ENCODE measurements around the gene PCAT6.

- TF ChIP-seq CTCF (IDR thresholded peaks at IDR 0.05) = peak in 1 of 3 experiments; percentile 25
- TF ChIP-seq POLR2A (IDR thresholded peaks at IDR 0.05; ENCODE audit: low read depth) = no peak
- no peak for TF ChIP-seq EP300 (IDR thresholded peaks at IDR 0.05)
- no peak for TF ChIP-seq POLR2AphosphoS5 (IDR thresholded peaks at IDR 0.05)
These were observed 41.6 kb downstream of the PCAT6 start for GRCh38 chr1:202852163-202852904.
